ENCODE results near the gene DUSP8. TPM values are rescaled to one million over a fixed set of nuclear protein-coding genes. Genes with fewer than 3 reads are reported as not detected.
"Not testable (repeated sequence)": the region's sequence is repeated elsewhere in the genome, so short reads cannot be mapped to it uniquely, and the experiment has no call there.

Gene DUSP8
- total and polyA plus RNA-seq, 12 donors: 5.9 to 53.5 (median 18.9) TPM

DNA sequence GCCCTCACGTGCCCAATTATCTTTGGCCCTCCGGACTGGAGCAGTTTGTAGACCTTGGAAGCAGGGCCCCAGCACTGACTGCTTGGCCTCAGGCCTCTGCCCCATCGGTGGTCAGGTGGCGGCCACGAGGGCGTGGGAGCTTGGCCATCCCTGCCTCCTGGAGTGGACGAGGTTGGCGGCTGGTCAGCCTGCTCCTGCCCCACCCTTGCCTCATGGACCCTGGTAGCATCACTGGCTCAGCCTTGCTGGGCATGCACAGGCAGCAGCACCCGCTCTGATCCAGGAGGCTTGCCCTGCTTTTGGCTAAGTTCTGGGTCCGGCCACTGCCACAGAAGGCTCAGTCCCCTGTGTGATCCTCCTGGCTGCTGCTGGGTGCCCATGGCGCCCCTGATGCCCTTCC lies 32.1 kb upstream of the DUSP8 start:
- intact Hi-C loops (cut with DNase I): no loop called here
- H3K27me3 ChIP-seq: peaks cover 0 to 54% (median 10%) of the 10 kb centered on the region in 7 donors
- no peak overlapping the region for H3K4me3 ChIP-seq
- TF ChIP-seq, protein P1, sequence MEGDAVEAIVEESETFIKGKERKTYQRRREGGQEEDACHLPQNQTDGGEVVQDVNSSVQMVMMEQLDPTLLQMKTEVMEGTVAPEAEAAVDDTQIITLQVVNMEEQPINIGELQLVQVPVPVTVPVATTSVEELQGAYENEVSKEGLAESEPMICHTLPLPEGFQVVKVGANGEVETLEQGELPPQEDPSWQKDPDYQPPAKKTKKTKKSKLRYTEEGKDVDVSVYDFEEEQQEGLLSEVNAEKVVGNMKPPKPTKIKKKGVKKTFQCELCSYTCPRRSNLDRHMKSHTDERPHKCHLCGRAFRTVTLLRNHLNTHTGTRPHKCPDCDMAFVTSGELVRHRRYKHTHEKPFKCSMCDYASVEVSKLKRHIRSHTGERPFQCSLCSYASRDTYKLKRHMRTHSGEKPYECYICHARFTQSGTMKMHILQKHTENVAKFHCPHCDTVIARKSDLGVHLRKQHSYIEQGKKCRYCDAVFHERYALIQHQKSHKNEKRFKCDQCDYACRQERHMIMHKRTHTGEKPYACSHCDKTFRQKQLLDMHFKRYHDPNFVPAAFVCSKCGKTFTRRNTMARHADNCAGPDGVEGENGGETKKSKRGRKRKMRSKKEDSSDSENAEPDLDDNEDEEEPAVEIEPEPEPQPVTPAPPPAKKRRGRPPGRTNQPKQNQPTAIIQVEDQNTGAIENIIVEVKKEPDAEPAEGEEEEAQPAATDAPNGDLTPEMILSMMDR (IDR thresholded peaks at IDR 0.05): no peak
- no peak overlapping the region for H3K27ac ChIP-seq
- ATAC-seq (peak in 2 of 8 donors; percentile 10 to 40), DNase-seq (no peak)
- no peaks in the 10 kb centered on the region for H3K9me3 ChIP-seq
- H3K4me1 ChIP-seq: peaks cover 0 to 12% (median 6%) of the 10 kb centered on the region in 9 donors
- WGBS, 2 donors: 91 to 94% methylated on average over 11 of the region's 11 CpGs
- H3K36me3 ChIP-seq: no peaks in the 10 kb centered on the region

GRCh38 chr11:1603629-1604028 lies 31.6 kb upstream of the DUSP8 start:
- intact Hi-C loops (cut with DNase I): no loop called here
- Histone ChIP-seq H3K27me3 (peaks cover 0 to 49% (median 10%) of the 10 kb centered on the region in 7 donors), H3K27ac (no peak overlapping the region), H3K9me3 (no peaks in the 10 kb centered on the region), H3K36me3 (no peaks in the 10 kb centered on the region), H3K4me1 (peaks cover 0 to 6% (median 4%) of the 10 kb centered on the region in 9 donors), H3K4me3 (no peak overlapping the region)
- 69 to 92% methylated on average over 1 of the region's 1 CpG for WGBS, 2 donors
- ATAC-seq (no peak), DNase-seq (no peak)
- TF ChIP-seq, protein P1 (IDR thresholded peaks at IDR 0.05): no peak

DNA sequence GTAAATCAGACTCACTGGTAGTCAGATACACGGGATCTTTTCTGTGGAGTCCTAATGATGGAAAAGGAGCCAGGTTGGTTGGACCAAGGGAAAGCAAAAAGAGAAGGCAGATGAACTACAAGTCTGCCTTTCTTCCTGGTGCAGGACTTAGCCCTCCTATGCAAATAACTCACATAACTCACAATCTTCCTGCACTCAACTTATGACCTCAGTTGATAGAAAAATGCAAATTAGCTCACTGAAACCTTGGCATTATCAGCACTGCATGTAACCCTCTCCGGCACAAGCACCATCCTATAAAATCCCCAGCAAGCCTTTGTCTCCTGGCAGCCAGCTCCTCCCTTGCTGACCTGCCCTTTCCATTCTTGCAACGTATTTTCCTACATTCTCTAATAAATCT lies 29.6 kb upstream of the DUSP8 start:
- ATAC-seq; DNase-seq; H3K9me3 ChIP-seq; H3K36me3 ChIP-seq; intact Hi-C loops (cut with DNase I); H3K4me1 ChIP-seq; H3K4me3 ChIP-seq; H3K27ac ChIP-seq: not testable (repeated sequence)
- 68 to 71% methylated on average over 3 of the region's 3 CpGs for WGBS, 2 donors
- H3K27me3 ChIP-seq: peaks cover 0 to 44% (median 10%) of the 10 kb centered on the region in 7 donors

DNA sequence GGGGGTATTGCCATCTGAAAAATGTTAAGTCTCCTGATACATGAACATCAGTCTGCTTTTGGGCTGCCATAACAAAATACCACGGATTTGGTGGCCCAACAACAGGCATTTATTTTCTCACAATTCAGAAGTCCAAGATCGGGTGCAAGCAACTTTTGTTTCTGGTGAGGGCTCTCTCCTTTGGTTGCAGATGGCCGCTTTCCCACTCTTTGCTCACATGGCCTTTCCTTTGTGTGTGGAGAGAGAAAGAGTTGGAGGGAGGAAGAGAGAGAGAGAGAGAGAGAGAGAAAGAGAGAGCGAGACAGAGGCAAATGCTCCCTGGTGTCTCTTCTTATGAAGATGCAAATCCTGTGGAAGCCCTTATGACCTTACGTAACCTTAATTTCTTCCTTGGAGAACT lies 28.6 kb upstream of the DUSP8 start:
- H3K27ac ChIP-seq: no peak overlapping the region
- DNase-seq (no peak), ATAC-seq (no peak)
- H3K4me1 ChIP-seq: peaks cover 0 to 13% (median 0%) of the 10 kb centered on the region in 9 donors
- no peaks in the 10 kb centered on the region for H3K9me3 ChIP-seq
- WGBS, 2 donors: 71 to 80% methylated on average over 5 of the region's 5 CpGs
- H3K4me3 ChIP-seq: no peak overlapping the region
- TF ChIP-seq, protein P1 (IDR thresholded peaks at IDR 0.05): no peak
- H3K27me3 ChIP-seq: peaks cover 0 to 35% (median 11%) of the 10 kb centered on the region in 7 donors
- no peaks in the 10 kb centered on the region for H3K36me3 ChIP-seq
- intact Hi-C loops (cut with DNase I): no loop called here

- TF ChIP-seq, protein P1 (IDR thresholded peaks at IDR 0.05): no peak
- Histone ChIP-seq H3K9me3 (no peaks in the 10 kb centered on the region), H3K36me3 (no peaks in the 10 kb centered on the region), H3K27ac (no peak overlapping the region), H3K4me3 (no peak overlapping the region), H3K4me1 (peaks cover 0 to 18% (median 0%) of the 10 kb centered on the region in 9 donors), H3K27me3 (peaks cover 0 to 22% (median 3%) of the 10 kb centered on the region in 7 donors)
- 60 to 65% methylated on average over 6 of the region's 6 CpGs for WGBS, 2 donors
- intact Hi-C loops (cut with DNase I): no loop called here
- ATAC-seq (no peak), DNase-seq (no peak)
These were observed 26.7 kb upstream of the DUSP8 start for GRCh38 chr11:1598816-1599215.

- ATAC-seq; H3K9me3 ChIP-seq; H3K36me3 ChIP-seq; DNase-seq; H3K27ac ChIP-seq; intact Hi-C loops (cut with DNase I); H3K4me3 ChIP-seq: not testable (repeated sequence)
- H3K4me1 ChIP-seq: peaks cover 0 to 18% (median 0%) of the 10 kb centered on the region in 9 donors
- peaks cover 0 to 20% (median 3%) of the 10 kb centered on the region in 7 donors for H3K27me3 ChIP-seq
- WGBS, 2 donors: 82 to 87% methylated on average over 3 of the region's 3 CpGs
These were observed 26.3 kb upstream of the DUSP8 start for GRCh38 chr11:1598406-1598805.

Measured in heart right ventricle (tissue), 16 donors.